Astrocyte of the hippocampus (primary cell): ENCODE measurements around the gene DPP10.

Experiments used
- DNase-seq: peaks from one replicate; pipeline ENCODE4 v3.0.0; 2011; ENCODE audit warnings: low read depth, low spot score

Gene DPP10

GRCh38 chr2:114800371-114800770 lies 357.9 kb downstream of the DPP10 start:
- no peak for DNase-seq

GRCh38 chr2:114805195-114805594 lies 362.8 kb downstream of the DPP10 start:
- no peak for DNase-seq

DNA sequence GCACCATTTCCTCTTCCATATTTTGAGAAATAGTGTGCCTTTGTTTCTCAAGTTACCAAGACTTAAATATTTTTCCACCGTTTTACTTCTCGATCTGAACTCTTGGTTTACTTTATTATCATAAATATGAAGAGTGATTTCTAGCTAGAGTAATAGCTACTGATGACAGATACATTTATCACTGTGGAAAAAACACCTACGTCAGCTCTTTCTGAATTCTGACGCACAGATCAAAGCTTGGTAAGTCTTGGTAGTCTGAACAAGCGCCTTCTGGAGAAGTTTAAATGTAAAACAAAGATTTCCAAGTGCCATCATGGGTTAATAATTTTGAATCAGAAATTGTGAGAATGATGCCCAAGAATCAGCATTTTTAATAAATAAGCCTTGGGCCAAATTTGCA lies 367.7 kb downstream of the DPP10 start:
- no peak for DNase-seq

- no peak for DNase-seq
Measured at GRCh38 chr2:114812261-114812660, 369.8 kb downstream of the DPP10 start.

GRCh38 chr2:114814355-114814754 lies 371.9 kb downstream of the DPP10 start:
- DNase-seq = no peak

- DNase-seq = no peak
Measured at GRCh38 chr2:114821055-114821454, 378.6 kb downstream of the DPP10 start.

GRCh38 chr2:114843963-114844362 lies 401.5 kb downstream of the DPP10 start:
- DNase-seq = no peak

- no peak for DNase-seq
Measured at GRCh38 chr2:114857196-114857595, 414.8 kb downstream of the DPP10 start.

DNA sequence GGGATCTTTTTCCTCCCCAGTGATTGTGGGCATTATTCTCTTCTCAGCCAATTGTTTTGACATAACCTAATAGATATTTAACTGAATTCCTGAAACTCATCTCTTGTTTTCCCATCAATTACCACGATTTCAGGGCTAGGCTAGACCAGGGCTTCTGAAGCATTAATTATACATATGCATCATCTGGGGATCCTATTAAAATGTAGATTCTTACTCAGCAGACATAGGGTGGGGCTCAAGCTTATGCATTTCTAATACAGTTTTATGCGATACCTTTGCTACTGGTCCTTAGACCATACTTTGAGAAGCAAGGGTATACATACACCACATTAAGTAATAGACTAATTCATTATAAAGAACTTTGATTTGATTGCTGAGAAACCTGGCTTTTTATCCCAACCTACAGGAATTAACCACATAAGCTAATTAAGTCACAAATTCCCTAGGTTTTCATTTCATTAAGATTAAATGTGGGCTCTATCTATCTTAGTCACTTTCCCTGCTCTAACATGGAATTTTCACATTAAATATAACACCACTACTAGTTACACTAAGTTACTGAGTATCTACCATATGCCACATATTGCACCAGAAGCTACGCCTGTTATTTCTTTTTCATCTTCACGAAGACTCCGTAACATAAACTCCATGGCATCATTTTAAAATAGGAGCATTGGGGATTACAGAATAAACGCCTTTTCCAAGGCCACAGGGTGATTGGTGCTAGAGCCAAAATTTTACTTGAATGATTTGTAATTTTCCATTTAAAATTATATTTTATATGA lies 417.5 kb downstream of the DPP10 start:
- DNase-seq = no peak

- DNase-seq = no peak
Measured at GRCh38 chr2:114862243-114862642, 419.8 kb downstream of the DPP10 start.

- no peak for DNase-seq
Measured at GRCh38 chr2:114864901-114865300, 422.5 kb downstream of the DPP10 start.

- no peak for DNase-seq
Measured at GRCh38 chr2:114880046-114880445, 437.6 kb downstream of the DPP10 start.

- no peak for DNase-seq
Measured at GRCh38 chr2:114919985-114920384, 477.5 kb downstream of the DPP10 start.

GRCh38 chr2:114922076-114922475 lies 479.6 kb downstream of the DPP10 start:
- DNase-seq = no peak

GRCh38 chr2:114925296-114926255 lies 483.1 kb downstream of the DPP10 start:
- no peak for DNase-seq

GRCh38 chr2:114926303-114926702 lies 483.9 kb downstream of the DPP10 start:
- no peak for DNase-seq

- DNase-seq = no peak
Measured at GRCh38 chr2:114929225-114929624, 486.8 kb downstream of the DPP10 start.

GRCh38 chr2:114933671-114934241 lies 491.3 kb downstream of the DPP10 start:
- DNase-seq = no peak

GRCh38 chr2:114935031-114935430 lies 492.6 kb downstream of the DPP10 start:
- no peak for DNase-seq

DNA sequence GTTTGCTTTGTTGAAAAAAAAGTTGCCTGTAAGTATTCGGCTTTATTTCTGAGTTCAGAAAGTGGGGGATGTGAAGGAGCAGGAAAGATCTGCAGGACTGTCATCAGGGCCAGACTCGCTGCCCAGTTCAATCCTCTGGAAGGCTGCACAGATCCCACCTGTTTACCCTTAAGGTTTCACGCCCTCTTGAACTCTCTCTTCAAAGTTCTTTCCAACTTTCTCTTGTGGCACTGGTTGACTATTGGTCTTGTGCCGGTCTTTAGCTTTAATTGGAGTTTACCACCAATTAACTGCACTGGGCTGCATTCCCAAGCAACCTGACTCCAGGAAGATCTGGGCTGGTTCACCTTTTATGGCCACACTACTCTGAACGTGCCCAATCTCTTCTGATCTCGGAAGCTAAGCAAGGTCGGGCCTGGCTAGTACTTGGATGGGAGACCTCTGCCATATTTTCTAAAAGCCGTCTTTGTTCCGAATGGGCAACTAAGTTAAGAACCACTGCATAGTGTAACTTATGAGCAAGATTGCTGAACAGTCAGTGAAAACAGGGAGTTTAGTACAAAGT lies 495.0 kb downstream of the DPP10 start:
- DNase-seq = no peak

GRCh38 chr2:114940785-114941458 lies 498.5 kb downstream of the DPP10 start:
- DNase-seq = no peak
